K562 treated with DMSO at 1 percent for 24 hours (cell line): Measurements from ENCODE around the gene TOR4A. TPM values are rescaled to one million over a fixed set of nuclear protein-coding genes. Genes with fewer than 3 reads are reported as not detected.

Source experiments
- total RNA-seq: library from RNA; unstranded; fragments of 300-600 nt; gene quantifications from 2 replicates; pipeline ENCODE4 v1.2.3, GENCODE V29; 2022; ENCODE audit warnings: low read depth; ENCODE audit not compliant: insufficient read depth

TOR4A gene
- total RNA-seq = 86.6 and 103 TPM in 2 replicates

DNA sequence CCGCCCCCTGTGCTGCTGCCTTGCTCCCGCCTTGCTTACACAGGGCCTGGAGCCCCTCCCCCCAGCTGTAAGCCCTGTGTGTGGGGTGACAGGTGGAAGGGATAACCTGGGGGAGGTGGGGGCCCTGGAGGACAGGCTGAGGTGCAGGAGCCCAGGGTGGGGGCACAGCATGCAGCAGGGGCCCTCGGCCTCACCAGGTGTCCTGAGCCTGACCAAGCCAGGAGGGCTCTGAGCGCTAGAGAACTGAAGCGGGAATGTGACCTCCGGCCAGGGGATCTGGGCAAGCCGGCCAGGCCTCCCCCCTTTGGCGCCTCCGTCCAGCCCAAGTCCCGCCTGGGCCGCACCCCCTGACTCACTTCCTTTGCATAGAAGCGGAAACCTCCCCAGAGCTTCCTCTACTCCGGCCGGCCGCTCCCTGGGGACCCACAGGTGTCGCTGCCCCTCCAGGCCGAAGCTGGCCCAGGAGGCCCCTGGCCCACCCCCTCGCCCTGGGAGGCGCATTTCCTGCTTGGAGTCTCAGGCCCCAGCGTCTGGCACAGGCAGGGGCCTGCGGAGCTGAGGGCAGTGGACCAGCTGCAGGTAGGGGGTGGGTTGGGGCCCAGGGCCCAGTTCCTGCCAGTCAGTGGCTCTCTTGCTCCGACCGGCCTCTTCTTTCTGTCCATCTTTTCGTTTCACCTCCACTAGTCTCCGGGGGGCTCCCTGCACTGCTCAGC lies at the start of gene TOR4A:
TSS of gene TOR4A (plus strand) at position 398 of the 713 bp plus-strand sequence. CDS start 964 bp downstream, outside the sequence.

DNA sequence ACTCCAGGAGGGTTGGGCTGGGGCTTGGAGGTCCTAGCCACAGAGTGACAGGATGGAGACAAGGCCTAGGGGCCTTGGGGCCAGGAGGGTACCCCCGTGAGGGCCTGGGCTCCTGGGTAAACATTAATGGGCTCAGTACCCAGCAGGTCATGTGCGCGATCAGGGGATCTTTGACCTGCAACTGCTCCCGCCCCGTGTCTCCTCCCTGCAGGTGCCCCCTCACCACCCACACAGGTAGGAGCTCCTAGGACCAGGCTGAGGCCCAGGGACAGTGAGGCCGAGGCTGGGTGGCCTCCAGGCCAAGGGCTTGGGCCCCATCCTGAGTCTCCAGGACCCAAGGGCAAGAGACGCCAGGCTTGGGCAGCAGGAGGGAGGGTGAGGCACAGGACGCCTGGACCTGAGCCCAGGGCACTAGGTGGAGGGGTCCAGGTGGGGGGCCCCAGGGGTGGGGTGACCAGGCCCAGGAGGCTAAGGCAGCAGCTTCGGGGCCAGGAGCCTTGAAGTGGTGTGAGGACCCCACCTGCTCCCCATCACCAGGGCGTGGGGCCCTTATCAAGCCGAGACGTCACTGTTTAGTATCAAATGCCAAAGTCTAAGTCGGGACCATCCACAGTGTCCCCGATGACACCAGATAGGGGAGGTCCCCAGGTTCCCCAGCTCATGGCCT lies 46.7 kb upstream of the TOR4A start, which contains the start of gene SLC34A3:
TSS of gene SLC34A3 (plus strand) at position 197 of the 667 bp plus-strand sequence. CDS start 802 bp downstream, outside the sequence.

DNA sequence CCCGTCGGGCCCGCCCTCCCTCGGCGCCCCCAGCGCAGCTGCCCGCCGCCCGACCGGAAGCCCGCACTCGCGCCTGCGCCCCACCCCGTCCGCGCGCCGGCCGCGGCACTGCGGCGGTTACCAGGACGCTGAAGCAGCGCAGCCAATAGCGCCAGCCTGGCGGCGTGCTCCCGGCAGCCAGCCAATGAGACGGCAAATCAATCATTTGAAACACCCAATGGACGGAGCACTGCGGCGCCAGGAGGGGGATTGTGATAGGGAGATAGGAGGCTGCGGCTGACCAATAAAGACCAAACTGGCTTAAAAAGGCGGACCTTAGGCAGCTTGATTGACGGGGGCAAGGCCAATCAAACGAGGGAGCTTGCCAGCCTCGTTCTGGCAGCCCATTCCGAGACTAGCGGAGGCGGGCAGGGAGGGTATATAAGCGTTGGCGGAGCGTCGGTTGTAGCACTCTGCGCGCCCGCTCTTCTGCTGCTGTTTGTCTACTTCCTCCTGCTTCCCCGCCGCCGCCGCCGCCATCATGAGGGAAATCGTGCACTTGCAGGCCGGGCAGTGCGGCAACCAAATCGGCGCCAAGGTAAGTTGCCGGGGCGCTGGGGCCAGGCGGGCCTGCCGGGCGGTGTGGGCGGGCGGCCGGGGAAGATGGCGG lies 36.6 kb upstream of the TOR4A start, which contains the start of gene TUBB4B:
TSS of gene TUBB4B (plus strand) at position 447 of the 649 bp plus-strand sequence. CDS start at position 521, 74 bp downstream.

DNA sequence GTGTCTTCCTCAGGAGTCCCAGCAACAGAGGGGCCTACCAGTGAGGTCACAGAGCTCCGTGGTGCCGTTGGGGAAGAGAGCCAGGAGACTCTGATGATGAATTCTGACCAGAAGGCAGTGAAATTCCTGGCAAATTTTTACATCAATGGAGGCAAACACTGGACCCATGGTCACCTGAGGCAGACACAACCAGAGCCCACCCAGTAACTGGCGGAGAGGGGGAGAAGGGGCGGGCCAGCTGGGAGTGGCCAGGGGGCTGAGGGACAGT lies 26.4 kb upstream of the TOR4A start, which contains the start of gene STPG3:
TSS of gene STPG3 (plus strand) at position 93 of the 268 bp plus-strand sequence. CDS start at position 94, 1 bp downstream.

DNA sequence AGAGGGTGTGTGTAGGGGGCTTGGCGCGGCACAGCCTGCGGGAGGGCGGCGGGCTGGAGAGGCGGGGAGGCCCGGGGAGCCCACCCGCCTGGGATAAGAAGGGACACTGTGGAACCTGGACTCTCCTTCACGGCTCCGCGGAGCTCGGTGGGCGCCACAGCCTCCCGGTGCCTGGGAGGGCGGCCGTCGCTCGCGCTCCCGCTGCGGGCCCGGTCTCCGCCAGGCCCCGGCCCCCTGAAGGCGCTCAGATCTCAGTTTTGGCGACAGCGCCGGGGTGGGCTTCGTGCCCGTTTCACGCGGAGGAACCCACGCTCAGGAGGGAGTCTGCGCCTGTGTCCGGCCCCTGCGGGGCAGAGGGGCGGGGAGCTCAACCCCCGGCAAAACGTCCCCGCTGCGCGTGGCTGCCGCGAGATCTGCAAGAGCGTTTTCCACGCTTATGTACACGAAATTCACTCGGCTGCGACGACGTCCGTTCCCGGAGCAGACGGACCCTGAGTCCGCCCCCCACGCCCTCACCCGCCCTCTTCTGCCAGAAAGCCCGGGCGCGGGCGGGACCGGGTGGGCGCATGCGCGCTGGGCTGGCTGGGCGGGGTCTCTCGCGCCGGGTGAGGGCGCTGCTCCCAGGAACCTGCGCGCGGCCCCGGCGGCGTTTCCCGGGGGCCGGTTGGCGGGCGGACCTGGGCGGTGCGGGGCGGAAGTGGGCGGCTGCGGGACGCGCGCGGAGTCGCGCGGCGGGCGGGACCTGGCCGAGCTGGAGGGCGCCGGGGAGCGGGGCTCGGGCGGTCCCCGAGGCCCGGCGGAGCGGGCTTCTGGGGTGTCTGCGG lies 22.7 kb upstream of the TOR4A start, which contains the start of gene NELFB:
TSS of gene NELFB (plus strand) at position 704 of the 824 bp plus-strand sequence.

DNA sequence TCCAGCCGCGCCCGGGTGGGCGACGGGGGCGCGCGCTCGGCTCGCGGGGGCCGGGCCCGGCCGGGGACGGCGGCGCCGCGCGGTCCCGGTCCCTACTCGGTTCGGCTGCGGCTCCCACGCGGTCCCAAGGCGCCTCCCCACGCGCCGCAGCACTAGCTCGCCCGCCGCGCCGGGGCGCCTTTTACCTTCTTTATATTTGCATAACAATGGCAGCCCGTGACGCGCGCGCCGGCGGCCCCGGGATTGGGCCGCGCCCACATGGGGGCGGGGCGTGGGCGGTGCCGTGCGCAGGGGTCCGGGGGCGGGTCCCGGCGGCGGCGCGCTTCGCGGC lies 24.6 kb downstream of the TOR4A start, which contains the start of gene NRARP:
TSS of gene NRARP (minus strand) at position 154 of the 331 bp plus-strand sequence. CDS start 343 bp downstream, outside the sequence.

Other genes starting within 250 kb of the TOR4A start
- gene ABCA2, start 249.5 kb upstream of the TOR4A start, total RNA-seq = 11.0 and 24.1 TPM in 2 replicates
- not detected in 2 replicates for gene FUT7, start 245.6 kb upstream of the TOR4A start, total RNA-seq
- gene NPDC1, start 231.5 kb upstream of the TOR4A start, total RNA-seq = 0.66 and 1.1 TPM in 2 replicates
- gene ENTPD2, start 223.7 kb upstream of the TOR4A start, total RNA-seq = 0.21 TPM in 1 of 2 replicates, not detected in the other
- gene SAPCD2, start 207.2 kb upstream of the TOR4A start, total RNA-seq = 36.1 and 38.7 TPM in 2 replicates
- 9.0 and 9.6 TPM in 2 replicates for gene UAP1L1, start 200.2 kb upstream of the TOR4A start, total RNA-seq
- gene MAN1B1, start 190.7 kb upstream of the TOR4A start, total RNA-seq = 52.5 and 56.8 TPM in 2 replicates
- 187 and 232 TPM in 2 replicates for gene DPP7, start 163.0 kb upstream of the TOR4A start, total RNA-seq
- gene GRIN1, start 138.6 kb upstream of the TOR4A start, total RNA-seq = 0.12 and 0.78 TPM in 2 replicates
- gene LRRC26, start 107.7 kb upstream of the TOR4A start, total RNA-seq = not detected in 2 replicates
- not detected in 2 replicates for gene TMEM210, start 105.7 kb upstream of the TOR4A start, total RNA-seq
- 57.0 and 62.9 TPM in 2 replicates for gene ANAPC2, start 89.2 kb upstream of the TOR4A start, total RNA-seq
- gene SSNA1, start 89.0 kb upstream of the TOR4A start, total RNA-seq = 231 and 245 TPM in 2 replicates
- 33.3 and 34.3 TPM in 2 replicates for gene TPRN, start 77.0 kb upstream of the TOR4A start, total RNA-seq
- gene TMEM203, start 72.1 kb upstream of the TOR4A start, total RNA-seq = 70.6 and 73.1 TPM in 2 replicates
- 28.7 and 33.4 TPM in 2 replicates for gene NDOR1, start 72.0 kb upstream of the TOR4A start, total RNA-seq
- 6.9 and 7.0 TPM in 2 replicates for gene RNF208, start 55.5 kb upstream of the TOR4A start, total RNA-seq
- gene CYSRT1, start 52.6 kb upstream of the TOR4A start, total RNA-seq = 1.6 and 1.7 TPM in 2 replicates
- not detected in 2 replicates for gene RNF224, start 50.2 kb upstream of the TOR4A start, total RNA-seq
- not detected in 2 replicates for gene SLC34A3, start 46.8 kb upstream of the TOR4A start, total RNA-seq
- gene TUBB4B, start 36.4 kb upstream of the TOR4A start, total RNA-seq = 1,217 and 1,249 TPM in 2 replicates
- gene STPG3, start 26.4 kb upstream of the TOR4A start, total RNA-seq = 0.60 TPM in 1 of 2 replicates, not detected in the other
- 123 TPM in 2 replicates for gene NELFB, start 22.4 kb upstream of the TOR4A start, total RNA-seq
- gene NRARP, start 24.5 kb downstream of the TOR4A start, total RNA-seq = 19.3 and 20.3 TPM in 2 replicates
- gene EXD3, start 145.4 kb downstream of the TOR4A start, total RNA-seq = 12.1 and 16.9 TPM in 2 replicates
- 1.9 and 2.1 TPM in 2 replicates for gene NOXA1, start 145.7 kb downstream of the TOR4A start, total RNA-seq
- gene ENTPD8, start 163.6 kb downstream of the TOR4A start, total RNA-seq = 0.21 TPM in 1 of 2 replicates, not detected in the other
- 54.0 and 55.9 TPM in 2 replicates for gene NSMF, start 181.6 kb downstream of the TOR4A start, total RNA-seq